GM06990 (cell line): Measurements from ENCODE around the gene ALG1.
"Not testable (repeated sequence)": the region's sequence is repeated elsewhere in the genome, so short reads cannot be mapped to it uniquely, and the experiment has no call there.

ENCODE experiments used
- DNase-seq: peaks from one replicate; pipeline ENCODE4 v3.0.0-alpha.2; 2011; ENCODE audit not compliant: insufficient read length; ENCODE audit errors: extremely low read depth
- H3K27me3 ChIP-seq: replicated peaks from 2 replicates; pipeline ENCODE4 v1.6.0; 2011; ENCODE audit warnings: low read length; ENCODE audit not compliant: control insufficient read depth, insufficient read depth
- H3K36me3 ChIP-seq: 2 replicates; pipeline ENCODE4 v1.5.1; 2011; ENCODE audit warnings: low read length; ENCODE audit not compliant: control insufficient read depth, insufficient read depth
- H3K4me3 ChIP-seq: replicated peaks from 2 replicates; pipeline ENCODE4 v1.5.1; 2011; ENCODE audit warnings: low read depth, mild to moderate bottlenecking, control low read depth, low read length
- CTCF ChIP-seq: IDR thresholded peaks from 2 replicates; pipeline ENCODE4 v1.5.1; 2011; ENCODE audit warnings: low read length, control low read depth, mild to moderate bottlenecking, inconsistent platforms; ENCODE audit not compliant: insufficient read depth, poor library complexity, severe bottlenecking

ALG1 gene

DNA sequence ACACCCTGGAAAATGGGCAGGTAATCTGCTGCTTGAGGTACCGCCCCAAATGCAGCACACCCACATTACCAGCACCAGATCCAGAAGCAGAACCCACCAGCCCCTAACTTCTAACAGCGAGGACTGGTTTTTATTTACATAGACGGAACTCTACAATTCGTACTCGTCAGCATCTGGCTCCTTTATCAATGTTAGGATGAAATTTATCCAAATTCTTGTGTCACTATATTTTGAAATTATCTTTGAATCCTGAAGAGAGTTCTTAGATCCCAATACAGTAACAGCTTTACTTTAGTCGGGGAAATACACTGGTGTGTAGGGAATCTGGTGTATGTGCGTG, 332 bp upstream of the ALG1 start:
- no peaks in the 10 kb centered on the region for H3K27me3 ChIP-seq
- H3K4me3 ChIP-seq = peak overlapping the region; percentile 82
- H3K36me3 ChIP-seq = peaks cover 11% of the 10 kb centered on the region
- no peak for DNase-seq
- TF ChIP-seq CTCF = no peak

- TF ChIP-seq CTCF = no peak
- Histone ChIP-seq H3K36me3 (peaks cover 17% of the 10 kb centered on the region), H3K4me3 (peak overlapping the region; percentile 82), H3K27me3 (no peaks in the 10 kb centered on the region)
- no peak for DNase-seq
Measured at GRCh38 chr16:5072334-5073278, 963 bp downstream of the ALG1 start.

DNA sequence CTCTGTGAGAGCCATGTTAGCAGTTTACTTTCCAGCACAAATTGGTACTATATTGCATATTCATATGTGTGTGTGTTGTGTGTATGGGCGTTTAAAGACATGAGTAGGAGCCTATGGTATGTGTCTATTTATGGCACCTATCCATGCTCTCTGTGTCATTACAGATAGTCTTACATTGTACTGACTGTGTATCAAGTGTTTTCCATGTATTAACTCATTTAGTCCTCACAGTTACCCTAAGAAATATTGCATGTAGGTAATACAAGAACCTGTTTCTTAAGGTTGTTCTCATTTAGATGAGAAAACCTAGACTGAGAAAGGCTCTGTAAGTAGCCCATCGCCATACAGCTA, 1.6 kb downstream of the ALG1 start:
- Histone ChIP-seq H3K36me3 (peaks cover 17% of the 10 kb centered on the region), H3K4me3 (no peak overlapping the region)
- TF ChIP-seq CTCF = no peak

DNA sequence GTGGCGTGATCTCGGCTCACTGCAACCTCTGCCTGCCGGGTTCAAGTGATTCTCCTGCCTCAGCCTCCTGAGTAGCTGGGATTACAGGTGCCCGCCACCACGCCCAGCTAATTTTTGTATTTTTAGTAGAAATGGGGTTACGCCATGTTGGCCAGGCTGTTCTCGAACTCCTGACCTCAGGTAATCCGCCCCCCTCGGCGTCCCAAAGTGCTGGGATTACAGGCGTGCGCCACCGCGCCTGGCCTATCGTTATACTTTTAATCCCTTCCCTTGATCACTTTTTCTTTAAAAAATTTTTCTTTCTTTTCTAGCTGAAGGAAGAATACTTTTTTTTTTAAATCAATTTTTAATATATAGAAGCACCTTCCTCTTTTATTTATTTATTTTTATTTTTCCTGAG, 2.1 kb downstream of the ALG1 start:
- H3K36me3 ChIP-seq = peaks cover 17% of the 10 kb centered on the region
- not testable (repeated sequence) for DNase-seq, H3K4me3 ChIP-seq, H3K27me3 ChIP-seq

More for the DNA sequence above, 1.6 kb downstream of the ALG1 start:
- no peak for DNase-seq
- H3K27me3 ChIP-seq = no peaks in the 10 kb centered on the region

DNA sequence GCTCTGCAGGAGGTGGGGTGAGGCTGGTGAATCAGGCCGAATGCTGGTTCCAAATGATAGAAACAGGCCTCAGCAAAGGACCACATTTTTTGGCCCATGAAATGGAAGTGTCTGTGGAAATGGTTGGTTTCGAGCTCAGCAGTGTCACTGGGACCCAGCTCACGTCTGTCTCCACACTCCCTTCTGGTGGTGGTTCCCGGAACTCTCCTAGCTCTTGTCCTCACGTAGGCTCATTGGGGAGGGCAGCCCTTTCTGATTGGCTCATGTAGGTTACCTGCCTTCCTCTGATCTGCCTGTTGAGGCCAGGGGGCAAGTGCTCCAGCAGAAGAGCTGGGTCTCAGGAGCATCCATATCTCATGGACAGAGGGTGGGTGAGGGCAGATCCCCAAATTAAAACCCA, 4.0 kb downstream of the ALG1 start:
- TF ChIP-seq CTCF = no peak
- H3K27me3 ChIP-seq = no peaks in the 10 kb centered on the region
- peaks cover 17% of the 10 kb centered on the region for H3K36me3 ChIP-seq
- H3K4me3 ChIP-seq = no peak overlapping the region
- no peak for DNase-seq

DNA sequence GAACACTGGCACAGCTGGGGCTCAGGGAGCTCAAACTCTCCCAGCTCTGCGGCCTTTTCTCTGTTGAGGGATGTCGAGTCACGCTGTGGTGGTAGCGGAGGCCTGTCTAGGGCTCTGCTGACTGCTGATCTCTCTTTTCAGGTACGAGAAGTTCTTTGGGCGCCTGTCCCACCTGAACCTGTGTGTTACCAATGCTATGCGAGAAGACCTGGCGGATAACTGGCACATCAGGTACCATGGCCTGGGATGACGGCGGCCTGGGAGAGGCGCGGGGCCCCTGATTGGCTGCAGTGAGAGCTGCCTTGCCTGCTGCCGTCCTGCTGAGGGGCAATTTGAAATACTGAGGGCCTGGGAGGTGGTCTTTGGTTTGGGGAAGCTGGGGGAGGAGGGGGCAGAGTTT, 5.7 kb downstream of the ALG1 start:
- Histone ChIP-seq H3K27me3 (no peaks in the 10 kb centered on the region), H3K36me3 (peaks cover 17% of the 10 kb centered on the region), H3K4me3 (no peak overlapping the region)
- no peak for DNase-seq
- no peak for TF ChIP-seq CTCF
